Measurements from ENCODE around the gene JARID2.

JARID2 gene

GRCh38 chr6:15546591-15546990, 300.7 kb downstream of the JARID2 start:
- Histone ChIP-seq H4K20me1 (ENCODE audit: insufficient read depth, low read length) (no peaks in the 10 kb centered on the region), H3K36me3 (ENCODE audit: insufficient read depth, low read length) (peaks cover 10% of the 10 kb centered on the region; the same call in 1 of the 2 replicates), H3K4me2 (ENCODE audit: low read length) (no peak overlapping the region), H3K4me1 (ENCODE audit: insufficient read depth, low read length, severe bottlenecking) (peaks cover 23% of the 10 kb centered on the region), H3K9me3 (ENCODE audit: low read length) (peaks cover 4% of the 10 kb centered on the region; the same call in 1 of the 2 replicates), H3F3A (ENCODE audit: insufficient read depth, low read length) (no peaks in the 10 kb centered on the region), H2AFZ (ENCODE audit: low read length) (no peak overlapping the region), H3K9me2 (ENCODE audit: low read depth, low read length) (no peaks in the 10 kb centered on the region), H3K4me3 (ENCODE audit: low read depth, low read length, poor library complexity, severe bottlenecking) (no peak overlapping the region), H3K27ac (ENCODE audit: low read depth, low read length, poor library complexity, severe bottlenecking) (no peak overlapping the region), H3K27me3 (ENCODE audit: insufficient read depth, low read length) (no peaks in the 10 kb centered on the region), H3K79me2 (ENCODE audit: insufficient read depth, low read length) (no peaks in the 10 kb centered on the region), H3K9ac (ENCODE audit: low read length) (no peak overlapping the region)
- no peak for TF ChIP-seq EZH2 (IDR thresholded peaks at IDR 0.05; ENCODE audit: borderline replicate concordance, low read length)
- TF ChIP-seq CTCF (IDR thresholded peaks at IDR 0.05; ENCODE audit: low read length): no peak

- Histone ChIP-seq H4K20me1 (ENCODE audit: insufficient read depth, low read length) (no peaks in the 10 kb centered on the region), H2AFZ (ENCODE audit: low read length) (no peak overlapping the region), H3K4me1 (ENCODE audit: insufficient read depth, low read length, severe bottlenecking) (peaks cover 31% of the 10 kb centered on the region), H3K79me2 (ENCODE audit: insufficient read depth, low read length) (no peaks in the 10 kb centered on the region), H3K27me3 (ENCODE audit: insufficient read depth, low read length) (no peaks in the 10 kb centered on the region), H3K9me3 (ENCODE audit: low read length) (peaks cover 4% of the 10 kb centered on the region; the same call in 1 of the 2 replicates), H3F3A (ENCODE audit: insufficient read depth, low read length) (no peaks in the 10 kb centered on the region), H3K4me3 (ENCODE audit: low read depth, low read length, poor library complexity, severe bottlenecking) (no peak overlapping the region), H3K9ac (ENCODE audit: low read length) (no peak overlapping the region), H3K4me2 (ENCODE audit: low read length) (no peak overlapping the region), H3K9me2 (ENCODE audit: low read depth, low read length) (no peaks in the 10 kb centered on the region), H3K27ac (ENCODE audit: low read depth, low read length, poor library complexity, severe bottlenecking) (no peak overlapping the region), H3K36me3 (ENCODE audit: insufficient read depth, low read length) (peaks cover 10% of the 10 kb centered on the region; the same call in 1 of the 2 replicates)
- no peak for TF ChIP-seq EZH2 (IDR thresholded peaks at IDR 0.05; ENCODE audit: borderline replicate concordance, low read length)
- no peak for TF ChIP-seq CTCF (IDR thresholded peaks at IDR 0.05; ENCODE audit: low read length)
Observed at GRCh38 chr6:15547400-15547799, 301.5 kb downstream of the JARID2 start.

GRCh38 chr6:15549371-15549770, 303.5 kb downstream of the JARID2 start:
- no peak overlapping the region for H3K9ac ChIP-seq (ENCODE audit: low read length)
- H2AFZ ChIP-seq (ENCODE audit: low read length): no peak overlapping the region
- 0 out of 2 replicates have a peak, but pooled peaks cover 3% of the 10 kb centered on the region for H3K36me3 ChIP-seq (ENCODE audit: insufficient read depth, low read length)
- no peaks in the 10 kb centered on the region for H3K9me2 ChIP-seq (ENCODE audit: low read depth, low read length)
- TF ChIP-seq EZH2 (IDR thresholded peaks at IDR 0.05; ENCODE audit: borderline replicate concordance, low read length): no peak
- TF ChIP-seq CTCF (IDR thresholded peaks at IDR 0.05; ENCODE audit: low read length): no peak
- no peaks in the 10 kb centered on the region for H3K79me2 ChIP-seq (ENCODE audit: insufficient read depth, low read length)
- peak overlapping the region; percentile 9 for H3K27ac ChIP-seq (ENCODE audit: low read depth, low read length, poor library complexity, severe bottlenecking)
- no peaks in the 10 kb centered on the region for H3K27me3 ChIP-seq (ENCODE audit: insufficient read depth, low read length)
- no peaks in the 10 kb centered on the region for H3K9me3 ChIP-seq (ENCODE audit: low read length)
- no peak overlapping the region for H3K4me3 ChIP-seq (ENCODE audit: low read depth, low read length, poor library complexity, severe bottlenecking)
- peaks cover 32% of the 10 kb centered on the region for H3K4me1 ChIP-seq (ENCODE audit: insufficient read depth, low read length, severe bottlenecking)
- no peaks in the 10 kb centered on the region for H4K20me1 ChIP-seq (ENCODE audit: insufficient read depth, low read length)
- H3F3A ChIP-seq (ENCODE audit: insufficient read depth, low read length): no peaks in the 10 kb centered on the region
- no peak overlapping the region for H3K4me2 ChIP-seq (ENCODE audit: low read length)

Measured in OCI-LY1 (cell line).